K562 (cell line): ENCODE measurements around the gene BECN2.

Experiments
- CTCF ChIP-seq, 3 experiments: IDR thresholded peaks in 2 of 3; conservative IDR thresholded peaks in 1 of 3; 2 replicates each; pipeline ENCODE4 v1.5.1; 2011 to 2012; ENCODE audit warnings: low read length in 3 of 3, mild to moderate bottlenecking in 3 of 3, control low read depth in 2 of 3, improper control_type of control experiment in 1 of 3, inconsistent platforms in 1 of 3, low read depth in 1 of 3, mixed read lengths in 1 of 3, moderate library complexity in 1 of 3; ENCODE audit not compliant: insufficient read depth in 2 of 3
- HMGN3 ChIP-seq: IDR thresholded peaks from 2 replicates; pipeline ENCODE4 v1.6.1; 2011; ENCODE audit warnings: borderline replicate concordance, low read depth, mild to moderate bottlenecking, mixed read lengths, low read length; ENCODE audit not compliant: insufficient read length; ENCODE audit errors: extremely low read depth
- HNRNPLL ChIP-seq: fragments of 200-400 bp; formaldehyde crosslinking; IDR thresholded peaks from 2 replicates; pipeline ENCODE4 v1.6.1; 2017; ENCODE audit warnings: low read length, low read depth, mild to moderate bottlenecking; ENCODE audit not compliant: poor library complexity, severe bottlenecking
- KAT8 ChIP-seq: fragments of 450-650 bp; IDR thresholded peaks from 2 replicates; pipeline ENCODE4 v1.6.1; 2016; ENCODE audit warnings: low read depth, mild to moderate bottlenecking
- KLF10 ChIP-seq: fragments of 250-450 bp; sonication (Bioruptor Pico); IDR thresholded peaks from 2 replicates; pipeline ENCODE4 v1.6.1; 2021; ENCODE audit warnings: matching md5 sums
- NFIC ChIP-seq: fragments of 450-650 bp; IDR thresholded peaks from 2 replicates; pipeline ENCODE4 v1.6.1; 2017; ENCODE audit warnings: mild to moderate bottlenecking, inconsistent platforms
- NR2F6 ChIP-seq: fragments of 450-650 bp; formaldehyde crosslinking; IDR thresholded peaks from 2 replicates; pipeline ENCODE4 v1.4.0; 2020; ENCODE audit warnings: mild to moderate bottlenecking
- POLR2A ChIP-seq: fragments of 450-650 bp; conservative IDR thresholded peaks from 2 replicates; pipeline ENCODE4 v1.6.1; 2016
- SPI1 ChIP-seq: IDR thresholded peaks from 2 replicates; pipeline ENCODE4 v1.6.1; 2011; ENCODE audit warnings: low read depth, low read length, control low read depth, borderline replicate concordance
- ZBTB34 ChIP-seq: fragments of 250-450 bp; sonication (Bioruptor Pico); IDR thresholded peaks from 2 replicates; pipeline ENCODE4 v1.8.0; 2021; ENCODE audit warnings: mild to moderate bottlenecking, moderate library complexity
- ZNF274 ChIP-seq: IDR thresholded peaks from 2 replicates; pipeline ENCODE4 v1.6.1; 2011; ENCODE audit warnings: low read depth, mild to moderate bottlenecking, low read length, moderate library complexity, borderline replicate concordance
- ZNF561 ChIP-seq: fragments of 450-650 bp; formaldehyde crosslinking; conservative IDR thresholded peaks from 2 replicates; pipeline ENCODE4 v1.4.0; 2020; ENCODE audit warnings: mild to moderate bottlenecking, moderate library complexity

- TF ChIP-seq NFIC = no peak
- TF ChIP-seq CTCF (IDR thresholded peaks at IDR 0.05 in 2 of 3, conservative IDR thresholded peaks at IDR 0.05 in 1 of 3; ENCODE audit: insufficient read depth in 2 of 3, low read depth in 1 of 3, low read length in 3 of 3) = no peak
- TF ChIP-seq HNRNPLL = no peak
- no peak for TF ChIP-seq POLR2A
- no peak for TF ChIP-seq KAT8
- TF ChIP-seq NR2F6 (CRISPR knock-in tag) = no peak
- TF ChIP-seq KLF10 (CRISPR knock-in tag) = no peak
- TF ChIP-seq HMGN3 = no peak
- no peak for TF ChIP-seq SPI1
- TF ChIP-seq ZBTB34 (CRISPR knock-in tag) = no peak
- no peak for TF ChIP-seq ZNF274
- no peak for TF ChIP-seq ZNF561 (CRISPR knock-in tag)
These were observed 40.1 kb upstream of the BECN2 start for GRCh38 chr1:241917487-241917886.
